GM19372 (cell line): ENCODE measurements around the gene C20orf141.
"Not testable (repeated sequence)": the region's sequence is repeated elsewhere in the genome, so short reads cannot be mapped to it uniquely, and the experiment has no call there.

Experiments
- ATAC-seq: cut with Tn5 transposase; IDR thresholded peaks from one replicate; pipeline ENCODE4 v1.9.1; 2021; ENCODE audit warnings: mild to moderate bottlenecking, low read depth, moderate library complexity; ENCODE audit not compliant: unreplicated experiment

C20orf141 gene

GRCh38 chr20:2814587-2815051, at the start of gene C20orf141:
C20orf141 (plus strand) TSS chr20:2814987; CDS start chr20:2815185, 198 bp downstream.
- ATAC-seq = no peak

GRCh38 chr20:2767768-2768631, 46.8 kb upstream of the C20orf141 start:
- ATAC-seq = no peak

GRCh38 chr20:2768632-2769015, 46.2 kb upstream of the C20orf141 start:
- no peak for ATAC-seq

GRCh38 chr20:2770091-2770490, 44.7 kb upstream of the C20orf141 start:
- not testable (repeated sequence) for ATAC-seq

- ATAC-seq = no peak
Measured at GRCh38 chr20:2771631-2772080, 43.1 kb upstream of the C20orf141 start.

- no peak for ATAC-seq
Measured at GRCh38 chr20:2773812-2774211, 41.0 kb upstream of the C20orf141 start.

- no peak for ATAC-seq
Measured at GRCh38 chr20:2775139-2775538, 39.6 kb upstream of the C20orf141 start.

- no peak for ATAC-seq
Measured at GRCh38 chr20:2778602-2779321, 36.0 kb upstream of the C20orf141 start.

- ATAC-seq = no peak
Measured at GRCh38 chr20:2780948-2781347, 33.8 kb upstream of the C20orf141 start.

GRCh38 chr20:2783908-2784566, 30.8 kb upstream of the C20orf141 start:
- ATAC-seq = no peak

GRCh38 chr20:2793471-2793870, 21.3 kb upstream of the C20orf141 start:
- ATAC-seq = no peak

GRCh38 chr20:2794202-2794748, 20.5 kb upstream of the C20orf141 start:
- no peak for ATAC-seq

- ATAC-seq = no peak
Measured at GRCh38 chr20:2794866-2795447, 19.8 kb upstream of the C20orf141 start.

- no peak for ATAC-seq
Measured at GRCh38 chr20:2795451-2795850, 19.3 kb upstream of the C20orf141 start.

- no peak for ATAC-seq
Measured at GRCh38 chr20:2796011-2796660, 18.7 kb upstream of the C20orf141 start.

- ATAC-seq = no peak
Measured at GRCh38 chr20:2797136-2797983, 17.4 kb upstream of the C20orf141 start.

GRCh38 chr20:2798095-2798805, 16.5 kb upstream of the C20orf141 start:
- ATAC-seq = no peak

- no peak for ATAC-seq
Measured at GRCh38 chr20:2798814-2799213, 16.0 kb upstream of the C20orf141 start.
